Smooth muscle cell (in vitro differentiated cells): Measurements from ENCODE around the gene SLC5A2. TPM values are rescaled to one million over a fixed set of nuclear protein-coding genes. Genes with fewer than 3 reads are reported as not detected.

Experiments
- DNase-seq: peaks from one replicate; lab custom pipeline; 2025; ENCODE audit not compliant: unreplicated experiment; lab: John Stamatoyannopoulos, UW
- H2AFZ ChIP-seq: fragments of 200-600 bp; sonication (generic); 2 replicates; pipeline ENCODE4 v1.6.0; 2016; ENCODE audit warnings: antibody characterized with exemption, low read depth, mild to moderate bottlenecking
- H3F3A ChIP-seq: fragments of 200-600 bp; sonication (generic); 2 replicates; pipeline ENCODE4 v1.6.0; 2017; ENCODE audit warnings: antibody characterized with exemption, low read depth
- H3K27ac ChIP-seq: fragments of 200-600 bp; sonication (generic); 2 replicates; pipeline ENCODE4 v1.5.1; 2016; ENCODE audit warnings: low read depth, mild to moderate bottlenecking
- H3K27me3 ChIP-seq: fragments of 200-600 bp; sonication (generic); 2 replicates; pipeline ENCODE4 v1.6.1; 2016; ENCODE audit warnings: low read depth, mild to moderate bottlenecking
- H3K36me3 ChIP-seq: fragments of 200-600 bp; sonication (generic); 2 replicates; pipeline ENCODE4 v1.5.1; 2016; ENCODE audit warnings: low read depth
- H3K4me1 ChIP-seq: fragments of 200-600 bp; sonication (generic); 2 replicates; pipeline ENCODE4 v1.5.1; 2016; ENCODE audit warnings: low read depth
- H3K4me2 ChIP-seq: fragments of 200-600 bp; sonication (generic); 2 replicates; pipeline ENCODE4 v1.6.0; 2016; ENCODE audit warnings: mild to moderate bottlenecking
- H3K4me3 ChIP-seq: fragments of 200-600 bp; sonication (generic); 2 replicates; pipeline ENCODE4 v1.5.1; 2016; ENCODE audit warnings: mild to moderate bottlenecking
- H3K79me2 ChIP-seq: fragments of 200-600 bp; sonication (generic); 2 replicates; pipeline ENCODE4 v1.6.0; 2016; ENCODE audit warnings: low read depth, mild to moderate bottlenecking
- H3K9ac ChIP-seq: fragments of 200-600 bp; sonication (generic); 2 replicates; pipeline ENCODE4 v1.6.0; 2016; ENCODE audit warnings: low read depth
- H3K9me3 ChIP-seq: fragments of 200-600 bp; sonication (generic); replicated peaks from 2 replicates; pipeline ENCODE4 v1.5.1; 2016; ENCODE audit warnings: low read depth
- H4K20me1 ChIP-seq: fragments of 200-600 bp; sonication (generic); 2 replicates; pipeline ENCODE4 v1.6.0; 2016; ENCODE audit warnings: low read depth
- CTCF ChIP-seq: fragments of 200-600 bp; sonication (generic); IDR thresholded peaks from 2 replicates; pipeline ENCODE4 v1.5.1; 2017; ENCODE audit warnings: borderline replicate concordance, mild to moderate bottlenecking, antibody characterized with exemption; ENCODE audit not compliant: insufficient read depth, poor library complexity, severe bottlenecking
- WGBS: methylation state at CpG from one replicate; pipeline ENCODE4 v1.1.7; 2016; ENCODE audit warnings: low lambda C conversion rate; 5-methylcytosine and 5-hydroxymethylcytosine counted together
- polyA plus RNA-seq: library from polyadenylated mRNA; unstranded; fragments of >200 nt; fragmentation: Nextera tagmentation; extraction: Ambion mirVana; gene quantifications from 2 replicates; pipeline ENCODE4 v1.2.1, GENCODE V29; 2016
- total RNA-seq: library from RNA; depleted of rRNA; stranded (reverse); fragments of >200 nt; gene quantifications from 2 replicates; pipeline ENCODE4 v1.2.3, GENCODE V29; 2014

The SLC5A2 gene
- total and polyA plus RNA-seq, 2 experiments from 2014 or later = 5.1 TPM; not detected in 1

- Histone ChIP-seq H3K27me3 (peaks cover 51% of the 10 kb centered on the region), H3K4me3 (peak overlapping the region; percentile 37), H3K4me2 (peak overlapping the region; percentile 67), H3K9me3 (no peaks in the 10 kb centered on the region), H3K9ac (no peak overlapping the region), H3K79me2 (no peaks in the 10 kb centered on the region), H4K20me1 (no peaks in the 10 kb centered on the region), H3F3A (no peaks in the 10 kb centered on the region), H3K27ac (no peak overlapping the region), H3K36me3 (no peaks in the 10 kb centered on the region), H2AFZ (no peak overlapping the region), H3K4me1 (no peaks in the 10 kb centered on the region)
- WGBS = 7% methylated on average over 28 of the region's 52 CpGs
- no peak for TF ChIP-seq CTCF
- DNase-seq = no peak
Measured at GRCh38 chr16:31529108-31529936, 46.4 kb downstream of the SLC5A2 start.

- Histone ChIP-seq H3K9me3 (no peaks in the 10 kb centered on the region), H3K27me3 (peaks cover 51% of the 10 kb centered on the region), H2AFZ (no peak overlapping the region), H3K36me3 (no peaks in the 10 kb centered on the region), H4K20me1 (no peaks in the 10 kb centered on the region), H3F3A (no peaks in the 10 kb centered on the region), H3K79me2 (no peaks in the 10 kb centered on the region), H3K9ac (no peak overlapping the region), H3K4me1 (no peaks in the 10 kb centered on the region), H3K4me2 (no peak overlapping the region), H3K27ac (no peak overlapping the region), H3K4me3 (no peak overlapping the region)
- 34% methylated on average over 17 of the region's 17 CpGs for WGBS
- TF ChIP-seq CTCF = no peak
- no peak for DNase-seq
Measured at GRCh38 chr16:31529937-31530312, 47.0 kb downstream of the SLC5A2 start.

- no peak for TF ChIP-seq CTCF
- Histone ChIP-seq H3K4me1 (no peaks in the 10 kb centered on the region), H3F3A (no peaks in the 10 kb centered on the region), H3K36me3 (no peaks in the 10 kb centered on the region), H3K9ac (no peak overlapping the region), H2AFZ (no peak overlapping the region), H3K79me2 (no peaks in the 10 kb centered on the region), H3K27me3 (peaks cover 51% of the 10 kb centered on the region), H3K4me2 (no peak overlapping the region), H3K27ac (no peak overlapping the region), H4K20me1 (no peaks in the 10 kb centered on the region), H3K9me3 (no peaks in the 10 kb centered on the region), H3K4me3 (no peak overlapping the region)
- WGBS = 75% methylated on average over 5 of the region's 5 CpGs
- DNase-seq = no peak
Measured at GRCh38 chr16:31530405-31530804, 47.5 kb downstream of the SLC5A2 start.

- Histone ChIP-seq H3K79me2 (no peaks in the 10 kb centered on the region), H2AFZ (no peak overlapping the region), H3K36me3 (no peaks in the 10 kb centered on the region), H3K9me3 (no peaks in the 10 kb centered on the region), H4K20me1 (no peaks in the 10 kb centered on the region), H3K9ac (no peak overlapping the region), H3K4me3 (no peak overlapping the region), H3K27ac (no peak overlapping the region), H3K4me2 (no peak overlapping the region), H3F3A (no peaks in the 10 kb centered on the region), H3K27me3 (peaks cover 51% of the 10 kb centered on the region), H3K4me1 (no peaks in the 10 kb centered on the region)
- TF ChIP-seq CTCF = no peak
- WGBS = 85% methylated on average over 1 of the region's 1 CpG
- DNase-seq = no peak
Measured at GRCh38 chr16:31531096-31531495, 48.2 kb downstream of the SLC5A2 start.
